Activated T-helper 1 cell treated with anti-CD3 and anti-CD28 coated beads, Interleukin-12 subunit alpha, Interleukin-12 subunit beta, Interleukin-2, Interleukin-4 antibody, amounts not matched to agents 30 ng/mL and 10 ng/mL and 1 ng/mL, durations not matched to agents 14 hours and 24 hours and 36 hours (primary cell): ENCODE data around the gene TXN2. TPM values are rescaled to one million over a fixed set of nuclear protein-coding genes. Genes with fewer than 3 reads are reported as not detected.
A peak's percentile ranks its signal among the peaks of the same experiment; 100 is the strongest.
"Not testable (repeated sequence)": the region's sequence is repeated elsewhere in the genome, so short reads cannot be mapped to it uniquely, and the experiment has no call there.

Experiments used
- DNase-seq: peaks from one replicate; pipeline ENCODE4 v3.0.0; 2021; ENCODE audit warnings: low spot score
- H3K27ac Mint-ChIP-seq: one replicate; pipeline ENCODE4 v1.8.0; 2021; ENCODE audit warnings: mild to moderate bottlenecking, mixed read lengths
- H3K27me3 Mint-ChIP-seq: one replicate; pipeline ENCODE4 v1.8.0; 2022; ENCODE audit warnings: mild to moderate bottlenecking, moderate library complexity, mixed read lengths; ENCODE audit not compliant: insufficient read depth
- H3K36me3 Mint-ChIP-seq: one replicate; pipeline ENCODE4 v1.8.0; 2021; ENCODE audit warnings: low read depth, mixed read lengths
- H3K4me1 Mint-ChIP-seq: one replicate; pipeline ENCODE4 v1.8.0; 2021; ENCODE audit warnings: low read depth, mixed read lengths
- H3K4me3 Mint-ChIP-seq: one replicate; pipeline ENCODE4 v1.8.0; 2021; ENCODE audit warnings: mild to moderate bottlenecking, moderate library complexity, mixed read lengths
- H3K9me3 Mint-ChIP-seq: one replicate; pipeline ENCODE4 v1.8.0; 2021; ENCODE audit warnings: mixed read lengths
- intact Hi-C: fragments of 100-400 bp; cut with micrococcal nuclease; formaldehyde crosslinking; loops from one replicate; pipeline ENCODE4 v1.15.1; 2024
- total RNA-seq: library from RNA; stranded (reverse); gene quantifications from 2 replicates; pipeline ENCODE4 v1.2.3, GENCODE V29; 2022

Gene TXN2
- total RNA-seq, 1 donor from 2014 or later = 95.3 TPM

DNA sequence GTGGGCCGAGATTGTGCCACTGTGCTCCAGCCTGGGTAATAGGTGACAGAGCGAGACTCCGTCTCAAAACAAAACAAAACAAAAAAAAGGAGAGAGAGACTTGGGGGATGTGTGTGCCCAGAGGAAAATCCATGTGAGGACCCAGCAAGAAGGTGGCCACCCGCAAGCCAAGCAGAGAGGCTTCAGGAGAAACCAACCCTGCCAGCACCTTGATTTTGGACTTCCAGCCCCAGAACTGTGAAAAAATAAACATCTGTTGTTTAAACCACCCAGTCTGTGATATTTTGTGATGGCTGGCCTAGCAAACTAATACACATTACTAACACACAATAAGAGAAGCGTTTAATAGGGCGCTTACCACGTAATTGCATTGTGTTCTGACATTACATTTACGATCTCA lies 21.2 kb downstream of the TXN2 start:
- Mint-ChIP-seq H3K4me1 (peaks cover 10% of the 10 kb centered on the region), H3K27ac (no peak overlapping the region)

DNA sequence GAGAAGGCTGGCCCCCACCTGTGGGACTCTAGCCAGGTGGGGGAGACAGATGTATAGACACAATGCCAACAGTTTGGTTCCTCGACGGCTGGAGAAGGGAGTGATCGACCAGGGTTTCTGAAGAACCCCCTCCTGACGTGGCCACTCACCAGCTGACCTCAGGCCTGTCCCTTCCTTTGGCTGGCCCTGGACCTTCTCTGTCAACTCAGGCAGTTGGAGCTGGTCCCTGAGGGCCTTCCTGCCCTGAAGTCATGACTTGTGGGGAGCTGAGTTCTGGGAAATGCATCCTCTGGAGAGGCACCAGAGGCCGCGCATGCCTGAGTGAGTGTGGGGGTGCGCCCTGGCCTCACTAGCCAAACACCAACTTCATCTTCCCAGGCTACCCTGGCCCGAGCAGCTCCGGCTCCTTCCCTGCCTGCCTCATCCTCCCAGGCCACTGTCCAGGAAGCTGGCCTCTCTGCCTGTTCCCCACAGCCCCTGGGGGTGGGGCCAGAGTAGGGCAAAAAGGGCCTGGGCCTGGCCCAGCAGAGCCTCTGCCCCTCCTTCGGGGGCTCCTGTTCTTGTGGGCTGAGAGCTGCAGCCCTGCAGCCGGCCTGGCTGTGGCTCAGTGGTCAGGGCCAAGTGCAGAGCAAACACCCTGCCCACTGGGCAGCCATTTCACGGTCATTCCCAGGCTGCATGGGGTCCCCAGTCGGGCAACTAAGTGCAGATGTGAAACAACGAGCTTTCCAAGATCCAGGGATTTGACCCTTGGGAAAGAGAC lies 23.6 kb downstream of the TXN2 start:
- H3K36me3 Mint-ChIP-seq = no peaks in the 10 kb centered on the region
- H3K4me1 Mint-ChIP-seq = peaks cover 23% of the 10 kb centered on the region
- intact Hi-C loops = no loop called here
- no peaks in the 10 kb centered on the region for H3K9me3 Mint-ChIP-seq
- H3K27ac Mint-ChIP-seq = no peak overlapping the region
- no peak for DNase-seq
- no peaks in the 10 kb centered on the region for H3K27me3 Mint-ChIP-seq
- H3K4me3 Mint-ChIP-seq = no peak overlapping the region

More for the DNA sequence above, 21.2 kb downstream of the TXN2 start:
- no peaks in the 10 kb centered on the region for H3K27me3 Mint-ChIP-seq
- no peak for DNase-seq
- H3K9me3 Mint-ChIP-seq = no peaks in the 10 kb centered on the region
- no peaks in the 10 kb centered on the region for H3K36me3 Mint-ChIP-seq
- intact Hi-C loops = no loop called here
- H3K4me3 Mint-ChIP-seq = no peak overlapping the region

DNA sequence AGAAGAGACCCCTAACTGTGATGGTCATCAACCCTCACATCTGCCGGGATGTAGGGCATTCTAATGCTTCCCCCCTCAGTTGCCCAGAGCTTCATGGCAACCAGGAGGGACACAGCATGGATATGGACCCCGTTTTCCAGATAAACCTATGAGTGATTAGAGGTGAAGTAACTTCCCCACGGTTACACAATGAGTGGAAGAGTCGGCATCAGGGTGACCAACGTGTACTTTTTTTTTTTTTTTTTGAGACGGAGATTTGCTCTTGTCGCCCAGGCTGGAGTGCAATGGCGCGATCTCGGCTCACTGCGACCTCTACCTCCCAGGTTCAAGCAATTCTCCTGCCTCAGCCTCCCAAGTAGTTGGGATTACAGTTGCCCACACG lies 25.0 kb downstream of the TXN2 start:
- H3K9me3 Mint-ChIP-seq = no peaks in the 10 kb centered on the region
- no peak for DNase-seq
- no peaks in the 10 kb centered on the region for H3K36me3 Mint-ChIP-seq
- intact Hi-C loops = no loop called here
- H3K4me1 Mint-ChIP-seq = peaks cover 36% of the 10 kb centered on the region
- H3K4me3 Mint-ChIP-seq = peak overlapping the region; percentile 67
- H3K27me3 Mint-ChIP-seq = no peaks in the 10 kb centered on the region
- peak overlapping the region; percentile 10 for H3K27ac Mint-ChIP-seq

DNA sequence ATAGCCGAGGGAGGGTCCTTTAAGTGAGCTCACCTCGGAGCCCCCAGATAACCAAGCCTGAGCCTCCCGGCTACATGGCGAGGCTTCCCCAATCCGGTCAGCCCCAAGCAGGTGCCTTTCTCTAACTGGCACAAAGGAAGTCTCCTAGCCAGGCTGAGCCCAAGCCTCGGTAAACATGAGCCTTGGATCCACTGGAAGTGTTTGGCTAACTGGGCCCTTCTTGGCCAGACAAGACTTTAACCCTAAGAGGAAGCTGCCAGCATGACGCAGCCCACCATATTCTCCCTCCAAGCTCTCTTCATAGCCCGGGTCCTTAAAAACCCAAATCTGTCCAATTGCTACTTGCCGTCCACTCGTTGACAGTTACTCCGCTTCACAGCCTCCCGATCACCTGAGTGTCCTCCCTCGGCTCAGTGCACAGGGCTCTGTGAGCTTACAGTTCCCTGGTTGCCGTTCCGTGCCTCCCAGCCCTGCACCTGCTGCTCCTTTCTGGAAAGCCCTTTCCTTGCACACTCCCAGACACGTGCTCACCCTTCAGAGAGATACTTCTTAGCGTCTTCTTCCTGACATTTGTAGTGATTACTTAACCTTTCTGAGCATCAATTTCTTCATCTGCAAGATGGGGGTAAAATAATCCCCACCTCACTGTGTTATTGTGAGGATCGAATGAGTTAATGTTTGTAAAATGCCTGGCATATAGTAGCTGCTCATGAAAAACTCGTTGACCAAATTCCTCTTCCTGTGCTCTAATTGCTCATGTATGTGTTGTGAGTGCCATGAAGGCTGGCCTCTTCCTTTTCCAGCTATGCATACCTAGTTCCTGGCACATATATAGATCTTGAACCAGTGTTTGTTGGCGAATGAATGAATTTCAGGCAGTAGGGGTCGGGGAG lies 25.6 kb downstream of the TXN2 start:
- Mint-ChIP-seq H3K36me3 (no peaks in the 10 kb centered on the region), H3K9me3 (no peaks in the 10 kb centered on the region), H3K4me3 (peak overlapping the region; percentile 67), H3K27me3 (no peaks in the 10 kb centered on the region), H3K27ac (peak overlapping the region; percentile 20), H3K4me1 (peaks cover 39% of the 10 kb centered on the region)
- DNase-seq = no peak
- intact Hi-C loops = loop anchor here (1.0 to 2.0 kb wide), 7 partner anchors 15 to 117 kb away; partner anchors contain the start of genes EIF3D, FOXRED2 and TXN2

DNA sequence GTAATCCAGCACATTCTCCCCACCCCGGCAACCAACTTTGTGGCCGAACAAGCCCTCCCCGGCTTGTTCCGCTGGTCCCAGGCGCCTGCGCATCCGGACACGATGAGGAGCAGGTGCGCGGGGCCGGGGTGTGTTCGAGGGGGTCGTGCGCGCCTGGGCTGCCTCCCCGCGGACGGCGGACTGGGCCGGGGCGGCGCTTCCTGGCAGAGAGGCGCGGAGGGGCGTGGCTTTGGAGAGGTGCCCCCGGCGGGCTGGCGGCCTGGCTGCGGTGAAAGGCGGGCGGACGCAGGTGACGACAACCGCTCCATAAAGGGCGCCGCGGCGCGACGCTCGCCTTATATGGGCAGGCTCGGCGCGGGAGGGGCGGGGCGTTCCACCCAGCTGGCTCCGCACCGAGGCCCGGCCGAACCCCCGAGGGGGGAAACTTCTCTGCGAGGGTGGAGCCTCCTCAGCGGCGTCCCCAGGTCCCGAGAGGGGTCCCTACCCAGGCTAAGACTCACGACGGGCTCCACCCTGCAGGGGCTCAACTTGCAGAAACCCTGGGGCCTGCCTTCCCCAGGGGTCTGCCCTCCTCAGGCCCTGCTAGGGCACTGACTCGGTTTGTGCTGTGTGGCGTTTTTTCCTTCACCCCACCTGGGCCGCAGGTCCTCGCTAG lies 26.4 kb downstream of the TXN2 start:
- Mint-ChIP-seq H3K4me1 (peaks cover 39% of the 10 kb centered on the region), H3K4me3 (peak overlapping the region; percentile 72)

DNA sequence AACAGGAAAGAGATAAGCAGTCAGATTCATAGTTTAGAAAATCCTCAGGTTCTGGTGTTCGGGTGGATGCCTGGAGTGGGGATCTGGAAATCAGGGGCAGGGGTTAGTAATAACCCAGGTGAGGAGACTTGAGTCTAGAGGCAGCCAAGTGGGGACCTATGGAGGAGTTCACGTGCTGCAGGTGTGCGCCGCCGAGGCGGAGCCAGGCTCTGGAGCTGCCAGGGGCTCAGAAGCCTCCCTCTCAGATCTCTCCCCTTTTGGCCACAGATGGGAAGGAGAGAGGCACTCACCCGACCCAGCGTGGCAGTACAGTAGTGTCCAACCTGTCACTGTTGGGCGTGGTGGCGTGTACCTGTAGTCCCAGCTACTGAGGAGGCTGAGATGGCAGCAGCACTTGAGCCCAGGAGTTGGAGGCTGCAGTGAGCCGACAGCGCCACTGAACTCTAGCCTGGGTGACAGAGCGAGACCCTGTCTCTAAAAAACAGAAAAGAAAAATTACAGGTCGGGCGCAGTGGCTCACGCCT lies 27.5 kb downstream of the TXN2 start:
- Mint-ChIP-seq H3K4me1 (peaks cover 41% of the 10 kb centered on the region), H3K36me3 (no peaks in the 10 kb centered on the region), H3K9me3 (no peaks in the 10 kb centered on the region), H3K27ac (peak overlapping the region; percentile 68), H3K27me3 (no peaks in the 10 kb centered on the region), H3K4me3 (peak overlapping the region; percentile 72)
- intact Hi-C loops = loop anchor here (2.0 kb wide), 3 partner anchors 17 to 115 kb away; partner anchors contain the start of gene FOXRED2
- DNase-seq = no peak

More for the DNA sequence above, 26.4 kb downstream of the TXN2 start:
- Mint-ChIP-seq H3K27me3 (no peaks in the 10 kb centered on the region), H3K36me3 (no peaks in the 10 kb centered on the region), H3K27ac (peak overlapping the region; percentile 34), H3K9me3 (no peaks in the 10 kb centered on the region)
- DNase-seq = peak; percentile 94
- intact Hi-C loops = loop anchor here (1.0 to 2.0 kb wide), 7 partner anchors 16 to 116 kb away; partner anchors contain the start of genes EIF3D, FOXRED2 and TXN2

DNA sequence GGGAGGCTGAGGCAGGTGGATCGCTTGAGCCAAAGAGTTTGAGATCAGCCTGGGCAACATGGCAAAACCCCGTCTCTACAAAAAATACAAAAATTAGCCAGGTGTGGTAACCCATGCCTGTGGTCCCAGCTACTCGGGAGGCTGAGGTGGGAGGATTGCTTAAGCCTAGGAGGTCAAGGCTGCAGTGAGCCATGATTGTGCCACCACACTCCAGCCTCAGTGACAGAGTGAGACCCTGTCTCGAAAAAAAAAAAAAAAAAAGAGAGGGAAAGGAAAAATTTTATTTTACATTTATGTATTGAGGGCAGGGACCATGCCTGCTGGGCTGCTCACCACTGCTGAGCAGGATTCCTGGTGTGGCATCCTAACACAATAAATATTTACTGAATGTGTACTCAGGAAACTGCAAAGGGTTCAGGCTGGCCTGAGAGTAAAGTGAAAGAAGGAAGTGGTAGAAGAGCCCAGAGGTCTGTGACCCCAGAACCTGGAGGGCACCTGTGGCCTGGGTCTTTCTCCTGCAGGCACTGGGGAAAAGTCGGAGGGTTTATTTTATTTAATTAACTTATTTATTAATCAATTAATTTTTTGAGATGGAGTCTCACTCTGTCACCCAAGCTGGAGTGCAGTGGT lies 28.3 kb downstream of the TXN2 start:
- H3K27me3 Mint-ChIP-seq, H3K9me3 Mint-ChIP-seq, DNase-seq, intact Hi-C loops, H3K36me3 Mint-ChIP-seq: not testable (repeated sequence)
- peak overlapping the region; percentile 81 for H3K27ac Mint-ChIP-seq
- H3K4me3 Mint-ChIP-seq = peak overlapping the region; percentile 54
- peaks cover 46% of the 10 kb centered on the region for H3K4me1 Mint-ChIP-seq

DNA sequence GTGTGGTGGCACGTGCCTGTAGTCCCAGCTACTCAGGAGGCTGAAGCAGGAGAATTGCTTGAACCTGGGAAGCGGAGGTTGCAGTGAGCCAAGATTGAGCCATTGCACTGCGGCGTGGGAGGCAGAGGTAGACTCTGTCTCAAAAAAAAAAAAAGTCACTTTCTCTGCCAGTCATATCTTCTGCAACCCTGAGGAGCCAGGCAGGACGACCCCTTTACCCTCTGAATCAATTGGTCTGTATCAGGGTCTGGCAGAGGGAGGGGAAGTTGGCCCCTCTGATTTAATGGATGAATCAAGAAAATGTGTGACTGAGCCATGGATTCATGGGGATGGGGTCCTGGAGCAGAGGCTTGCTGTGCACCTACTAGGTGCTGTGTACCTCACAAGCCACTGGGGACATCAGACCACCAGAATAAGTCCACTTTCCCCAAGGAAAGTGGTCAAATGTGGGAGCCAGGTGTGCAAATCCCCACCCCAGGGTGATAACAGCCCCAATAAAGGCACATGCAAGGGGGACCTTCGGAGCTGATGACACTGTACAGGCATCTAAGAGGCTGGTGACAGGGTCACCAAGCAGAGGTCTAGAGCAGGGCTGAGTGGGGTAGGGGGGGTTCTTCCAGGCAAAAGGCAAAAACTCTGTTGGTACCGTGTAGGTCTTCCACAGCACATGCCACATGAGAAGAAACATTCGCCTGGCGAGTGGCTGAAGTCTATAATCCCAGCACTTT lies 29.0 kb downstream of the TXN2 start:
- Mint-ChIP-seq H3K27me3 (no peaks in the 10 kb centered on the region), H3K27ac (peak overlapping the region; percentile 97), H3K4me1 (peaks cover 52% of the 10 kb centered on the region), H3K4me3 (peak overlapping the region; percentile 54), H3K36me3 (no peaks in the 10 kb centered on the region), H3K9me3 (no peaks in the 10 kb centered on the region)
- DNase-seq = no peak
- intact Hi-C loops = no loop called here

DNA sequence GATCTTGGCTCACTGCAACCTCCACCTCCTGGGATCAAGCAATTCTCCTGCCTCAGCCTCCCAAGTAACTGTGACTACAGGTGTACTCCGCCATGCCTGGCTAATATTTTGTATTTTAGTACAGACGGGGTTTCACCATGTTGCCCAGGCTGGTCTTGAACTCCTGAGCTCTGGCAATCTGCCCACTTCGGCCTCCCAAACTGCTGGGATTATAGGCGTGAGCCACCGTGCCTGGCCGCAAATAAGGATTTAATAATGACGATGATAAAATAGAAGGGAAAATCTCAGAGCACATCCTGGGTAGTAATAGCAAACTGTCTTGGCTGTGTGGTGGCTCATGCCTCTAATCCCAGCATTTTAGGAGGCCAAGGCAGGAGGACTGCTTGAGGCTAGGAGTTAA lies 30.5 kb downstream of the TXN2 start:
- intact Hi-C loops = loop anchor here (1.0 kb wide), 3 partner anchors 31 to 74 kb away; no protein-coding TSS in a partner anchor
- not testable (repeated sequence) for H3K9me3 Mint-ChIP-seq, H3K4me3 Mint-ChIP-seq, H3K36me3 Mint-ChIP-seq, H3K27me3 Mint-ChIP-seq, DNase-seq
- H3K27ac Mint-ChIP-seq = peak overlapping the region; percentile 97
- peaks cover 52% of the 10 kb centered on the region for H3K4me1 Mint-ChIP-seq

DNA sequence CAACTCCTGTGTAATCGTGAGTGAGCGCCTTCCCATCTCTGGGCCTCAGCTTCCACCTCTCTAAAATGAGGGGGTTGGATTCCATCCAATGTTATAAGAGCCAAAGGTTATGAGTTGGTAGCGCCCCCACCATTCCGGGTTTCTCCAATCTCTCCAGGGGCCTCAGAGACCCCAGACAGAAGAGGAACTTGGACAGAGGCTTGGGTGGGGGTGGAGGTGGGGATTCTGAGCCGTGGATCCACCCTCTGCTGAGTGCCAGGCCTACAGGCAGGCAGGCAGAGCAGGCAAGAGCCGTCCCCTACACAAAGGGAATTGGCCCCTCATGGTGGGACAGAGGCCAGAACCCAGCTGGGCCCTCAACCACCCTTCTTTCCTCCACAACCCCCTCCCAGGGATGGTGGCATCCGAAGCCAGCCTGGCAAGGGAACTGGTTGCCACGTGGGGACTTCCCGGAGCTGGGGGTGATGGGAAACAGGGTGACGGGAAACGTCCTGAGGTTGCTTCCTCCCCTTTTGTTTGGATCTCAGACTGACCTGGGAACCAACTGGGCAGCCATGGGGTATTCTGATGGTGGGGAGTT lies 31.8 kb downstream of the TXN2 start:
- DNase-seq = no peak
- intact Hi-C loops = no loop called here
- no peaks in the 10 kb centered on the region for H3K36me3 Mint-ChIP-seq
- no peak overlapping the region for H3K27ac Mint-ChIP-seq
- no peak overlapping the region for H3K4me3 Mint-ChIP-seq
- H3K9me3 Mint-ChIP-seq = no peaks in the 10 kb centered on the region
- H3K27me3 Mint-ChIP-seq = no peaks in the 10 kb centered on the region
- peaks cover 47% of the 10 kb centered on the region for H3K4me1 Mint-ChIP-seq

DNA sequence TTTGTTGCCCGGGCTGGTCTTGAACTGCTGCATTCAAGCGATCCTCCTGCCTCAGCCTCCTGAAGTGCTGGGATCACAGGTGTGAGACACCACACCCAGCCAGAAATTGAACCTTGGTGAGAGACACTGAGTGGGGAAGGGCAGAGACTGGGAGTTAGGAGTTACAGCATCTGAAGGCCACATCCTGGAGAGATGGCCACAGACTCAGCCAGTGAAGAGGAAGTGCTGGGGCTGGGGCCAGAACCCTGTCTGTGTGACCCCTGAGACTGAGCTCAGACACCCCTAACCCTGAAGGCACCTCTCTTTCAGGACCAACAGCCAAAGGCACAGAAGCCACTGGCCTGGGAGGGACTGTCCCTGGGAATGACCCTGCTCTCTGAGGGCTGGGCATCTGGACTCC lies 33.8 kb downstream of the TXN2 start:
- intact Hi-C loops = no loop called here
- no peak for DNase-seq
- Mint-ChIP-seq H3K36me3 (no peaks in the 10 kb centered on the region), H3K27ac (no peak overlapping the region), H3K4me3 (no peak overlapping the region), H3K4me1 (peaks cover 41% of the 10 kb centered on the region), H3K9me3 (no peaks in the 10 kb centered on the region), H3K27me3 (no peaks in the 10 kb centered on the region)
